Pancreas (tissue), 10 donors: Measurements from ENCODE around the gene PLEKHM3. TPM values are rescaled to one million over a fixed set of nuclear protein-coding genes. Genes with fewer than 3 reads are reported as not detected.

Experiments
- ATAC-seq, 4 donors: fragments of 200-7000 bp; cut with Tn5 transposase; one replicate each; pipeline versions ENCODE4 v1.8.0 to v1.9.1; 2020; ENCODE audit warnings: mild to moderate bottlenecking in 4 of 4, moderate library complexity in 4 of 4
- DNase-seq, 6 donors: peaks; one replicate each; pipeline ENCODE4 v3.0.0-alpha.2; 2020
- FAIRE-seq: peaks from 2 replicates; lab custom pipeline; 2012; peaks lifted over from hg19 to GRCh38; lab: Jason Lieb, UNC
- H3K27ac ChIP-seq, 4 donors: fragments of 200-600 bp; sonication (generic); 1 replicate in 3 of 4; 2 replicates in 1 of 4; pipeline versions ENCODE4 v1.5.0 to v1.8.0; 2020
- H3K27me3 ChIP-seq, 4 donors: fragments of 200-600 bp; one replicate each; pipeline ENCODE4 v1.8.0; 2021
- H3K36me3 ChIP-seq, 3 donors: fragments of 200-600 bp; sonication (generic) in 1 of 3; one replicate each; pipeline versions ENCODE4 v1.5.0 to v1.8.0; 2020 to 2021
- H3K4me1 ChIP-seq, 3 donors: fragments of 200-600 bp; one replicate each; pipeline ENCODE4 v1.8.0; 2021
- H3K4me3 ChIP-seq, 4 donors: fragments of 200-600 bp; sonication (generic) in 2 of 4; one replicate each; pipeline versions ENCODE4 v1.5.0 to v1.8.0; 2020 to 2021
- H3K9me3 ChIP-seq, 4 donors: fragments of 200-600 bp; one replicate each; pipeline ENCODE4 v1.8.0; 2021
- CTCF ChIP-seq, 4 donors: fragments of 200-600 bp; sonication (generic) in 3 of 4; IDR thresholded peaks; one replicate each; pipeline versions ENCODE4 v1.5.0 to v1.8.0; 2021; ENCODE audit warnings: antibody characterized with exemption in 4 of 4
- WGBS, 2 donors: extraction: QIAGEN DNeasy Blood & Tissue Kit; methylation state at CpG; one replicate each; pipeline ENCODE4 v1.1.7; 2013; 5-methylcytosine and 5-hydroxymethylcytosine counted together
- intact Hi-C, 3 donors: fragments of 100-400 bp; cut with DNase I; formaldehyde crosslinking; loops; one replicate each; pipeline versions ENCODE4 v1.11.1 to v1.14.2; 2022
- polyA plus RNA-seq, 2 donors: library from polyadenylated mRNA; stranded (reverse); fragments of 200-250 nt; gene quantifications; one replicate each; pipeline ENCODE4 v1.2.3, GENCODE V29; 2013
- total RNA-seq, 6 donors: library from RNA; stranded (reverse); fragmentation: NEBNext Ultra II Directional in 4 of 6; extraction: Animal tissue kit (Norgen Biotek cat#: 25700) in 4 of 6; gene quantifications; one replicate each; pipeline versions ENCODE4 v1.2.1 to v1.2.4, GENCODE V29; 2021 to 2023
- donor health status: healthy with polysubstance abuse.
- donor health status: DM: no; HTN: no; CAD: no; lungs with moderate emphysema.
- donor health status: DM: no; HTN: no; CAD: no.
- donor health status: control.
- donor health status: control.
- donor health status: Bipolar disorder and iron deficiency.
- donor health status: DM: yes; HTN: yes; CAD: no.
- donor health status: DM: no; HTN: no; CAD: no.
- donor health status: DM: no; HTN: no; CAD: no.
- donor health status: DM: yes; HTN: yes; CAD: no.

PLEKHM3 gene
- total and polyA plus RNA-seq, 8 donors, result 3.0 to 10.2 (median 5.4) TPM

DNA sequence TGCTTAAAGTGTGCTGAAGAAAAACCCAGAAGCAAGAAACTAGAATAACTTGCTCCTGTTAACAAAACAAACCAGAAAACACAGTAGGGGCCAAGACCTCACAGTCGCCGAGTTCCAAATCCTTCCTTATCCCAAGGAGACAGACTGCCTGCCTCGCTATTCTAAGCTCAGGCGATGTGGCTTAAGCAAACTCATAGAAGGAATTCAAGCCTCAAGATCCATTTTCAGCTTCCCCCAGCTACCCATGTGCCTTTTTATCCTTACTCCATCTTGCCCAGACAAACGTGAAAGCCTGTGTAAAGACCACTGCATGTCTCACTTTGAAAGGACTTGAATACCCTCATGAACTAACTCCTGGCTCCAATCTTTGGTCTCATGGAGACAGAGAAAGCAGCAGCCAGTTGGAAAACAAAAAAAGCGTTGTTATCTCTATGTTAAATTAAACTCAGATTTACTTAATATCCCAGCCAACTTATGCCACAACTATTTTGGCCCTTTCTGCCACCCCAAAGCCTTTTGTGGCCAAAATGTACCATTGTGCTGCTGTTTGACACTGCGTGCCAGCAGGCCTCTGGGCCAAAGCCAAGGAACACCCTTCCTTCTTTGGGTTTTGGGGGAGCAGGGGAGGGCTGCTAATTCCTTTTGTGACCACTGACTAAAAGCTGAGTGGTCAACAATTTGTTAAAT, 132.5 kb downstream of the PLEKHM3 start:
- Histone ChIP-seq H3K9me3 (no peaks in the 10 kb centered on the region), H3K27me3 (no peaks in the 10 kb centered on the region), H3K4me1 (peaks cover 0 to 6% (median 5%) of the 10 kb centered on the region in 3 donors), H3K36me3 (no peaks in the 10 kb centered on the region), H3K27ac (no peak overlapping the region), H3K4me3 (no peak overlapping the region)
- 61 to 68% methylated on average over 7 of the region's 7 CpGs for WGBS, 2 donors
- intact Hi-C loops, result no loop called here
- DNase-seq (no peak), ATAC-seq (no peak), FAIRE-seq (no peak)
- TF ChIP-seq CTCF (IDR thresholded peaks at IDR 0.05), result no peak

DNA sequence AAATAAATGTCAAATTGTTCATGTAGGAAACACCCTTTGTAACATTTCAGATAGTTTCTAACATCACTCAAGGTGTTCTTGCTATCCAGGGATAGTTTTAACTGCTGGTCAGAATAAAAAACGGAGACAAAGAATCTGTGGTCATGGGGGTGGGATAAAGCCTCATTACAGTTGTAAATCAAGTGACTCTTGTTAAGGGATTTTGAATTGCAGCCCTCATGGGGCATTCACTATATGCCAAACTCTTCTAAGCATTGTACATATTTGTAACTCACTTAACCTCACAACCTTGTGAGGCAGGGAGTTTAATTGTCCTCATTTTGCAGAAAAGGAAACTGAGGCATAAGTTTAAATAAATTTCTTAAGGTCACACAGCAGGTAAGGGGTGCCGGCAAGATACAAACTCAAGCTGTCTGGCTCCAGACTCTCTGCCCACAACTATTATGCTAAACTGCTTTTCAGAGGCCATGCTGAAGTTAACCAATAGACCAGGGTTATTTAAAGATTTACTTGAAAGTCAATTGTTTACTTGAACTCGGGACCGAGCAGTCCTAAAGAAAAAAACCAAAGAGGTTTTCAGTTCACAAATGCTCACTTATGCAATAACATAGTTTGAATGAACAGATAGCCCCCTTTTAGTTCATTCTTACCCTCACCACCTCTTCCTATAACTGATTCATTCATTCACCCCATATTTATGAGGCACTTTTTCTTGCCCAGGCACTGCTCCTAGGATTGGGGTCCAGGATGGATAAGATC, 134.1 kb downstream of the PLEKHM3 start:
- no peak for FAIRE-seq
- ATAC-seq, result no peak
- no peaks in the 10 kb centered on the region for H3K9me3 ChIP-seq
- WGBS, 2 donors, result 79 to 86% methylated on average over 4 of the region's 4 CpGs
- intact Hi-C loops, result no loop called here
- DNase-seq, result no peak
- no peaks in the 10 kb centered on the region for H3K36me3 ChIP-seq
- H3K4me1 ChIP-seq, result no peaks in the 10 kb centered on the region
- no peak overlapping the region for H3K4me3 ChIP-seq
- no peak overlapping the region for H3K27ac ChIP-seq
- TF ChIP-seq CTCF (IDR thresholded peaks at IDR 0.05), result no peak
- H3K27me3 ChIP-seq, result no peaks in the 10 kb centered on the region

- ATAC-seq (no peak), FAIRE-seq (no peak), DNase-seq (no peak)
- intact Hi-C loops, result no loop called here
- no peak for TF ChIP-seq CTCF (IDR thresholded peaks at IDR 0.05)
- no peaks in the 10 kb centered on the region for H3K36me3 ChIP-seq
- H3K4me3 ChIP-seq, result no peak overlapping the region
- no peak overlapping the region for H3K27ac ChIP-seq
- no peaks in the 10 kb centered on the region for H3K9me3 ChIP-seq
- H3K27me3 ChIP-seq, result no peaks in the 10 kb centered on the region
- WGBS, 2 donors, result 15 to 21% methylated on average over 1 of the region's 1 CpG
- no peaks in the 10 kb centered on the region for H3K4me1 ChIP-seq
Observed at GRCh38 chr2:207887500-207887899, 137.8 kb downstream of the PLEKHM3 start.

DNA sequence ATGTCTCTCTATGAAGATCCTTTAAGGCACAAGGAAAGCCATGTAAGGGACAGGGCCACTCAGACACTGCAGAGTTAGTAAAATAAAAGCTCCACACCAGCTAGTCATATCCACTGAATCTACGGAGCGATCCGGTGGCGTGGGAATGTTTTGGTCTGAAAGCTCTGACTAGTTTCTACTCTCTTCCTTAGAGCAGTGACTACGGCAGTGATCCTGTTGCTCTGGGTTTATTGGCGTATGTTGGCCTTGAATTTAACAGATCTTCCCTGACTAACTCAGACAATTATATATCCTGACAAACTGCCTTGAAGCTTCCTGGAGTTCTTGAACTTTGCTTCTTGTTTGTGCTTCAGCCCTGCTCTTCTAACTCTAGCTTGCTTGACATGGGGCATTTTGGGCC, 140.3 kb downstream of the PLEKHM3 start:
- FAIRE-seq, result peak; percentile 17

More for the DNA sequence above, 140.3 kb downstream of the PLEKHM3 start:
- Histone ChIP-seq H3K36me3 (no peaks in the 10 kb centered on the region), H3K27ac (no peak overlapping the region), H3K9me3 (no peaks in the 10 kb centered on the region), H3K27me3 (no peaks in the 10 kb centered on the region), H3K4me3 (no peak overlapping the region), H3K4me1 (no peaks in the 10 kb centered on the region)
- intact Hi-C loops, result no loop called here
- DNase-seq (no peak), ATAC-seq (no peak)
- TF ChIP-seq CTCF (IDR thresholded peaks at IDR 0.05), result no peak
- 94% methylated on average over 6 of the region's 6 CpGs for WGBS, 2 donors
